Occipital lobe (tissue), 2 donors: ENCODE data around the gene NAT10. TPM values are rescaled to one million over a fixed set of nuclear protein-coding genes. Genes with fewer than 3 reads are reported as not detected.
"Not testable (repeated sequence)": the region's sequence is repeated elsewhere in the genome, so short reads cannot be mapped to it uniquely, and the experiment has no call there.

Source experiments
- DNase-seq: peaks from one replicate; lab custom pipeline; 2025; lab: John Stamatoyannopoulos, UW
- total RNA-seq: library from RNA; depleted of rRNA; stranded (reverse); fragments of >200 nt; gene quantifications from one replicate; pipeline ENCODE4 v1.2.3, GENCODE V29; 2014

The NAT10 gene
- total RNA-seq = 12.2 TPM

DNA sequence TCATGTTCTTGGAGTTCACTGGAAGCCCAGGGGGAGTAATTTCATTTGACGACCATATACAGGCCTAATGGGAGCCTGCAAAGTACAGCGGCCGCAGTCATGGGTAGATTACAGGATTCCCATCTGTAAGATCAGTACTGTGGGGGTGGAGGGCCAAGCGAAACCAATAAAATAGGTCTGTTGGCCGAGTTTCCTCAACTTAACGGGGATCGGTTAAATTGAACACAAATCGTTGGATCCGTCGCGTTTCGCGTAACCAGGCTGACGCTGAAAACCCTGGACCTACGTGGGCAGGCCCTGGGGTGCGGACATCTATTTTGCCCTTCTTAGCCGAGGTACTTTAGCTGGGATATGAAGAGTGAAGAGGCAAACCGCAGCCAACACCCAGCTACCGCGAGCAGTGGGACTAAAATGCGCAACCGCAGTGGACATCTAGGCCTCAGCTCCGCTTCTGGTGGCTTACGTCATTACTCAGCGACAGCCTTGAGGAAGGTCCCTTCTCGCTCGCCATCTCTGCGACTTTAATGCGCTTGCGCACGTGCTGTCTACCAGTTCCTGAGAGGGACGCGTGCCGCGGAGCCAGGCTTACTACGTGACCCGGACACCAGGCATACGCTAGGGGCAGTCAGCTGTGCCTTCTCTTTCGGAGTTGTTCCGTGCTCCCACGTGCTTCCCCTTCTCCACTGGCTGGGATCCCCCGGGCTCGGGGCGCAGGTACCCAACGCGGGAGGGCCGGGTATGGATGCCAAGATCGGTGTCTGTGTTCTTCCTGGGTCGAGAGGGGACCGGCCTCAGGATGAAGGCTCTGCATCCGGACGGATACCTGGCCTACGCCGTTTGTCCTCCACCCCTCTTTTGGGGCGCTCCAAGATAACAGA, at the start of gene NAT10:
Gene NAT10 (plus strand): TSS at position 551 of the 878 bp plus-strand sequence. CDS start 2,597 bp downstream, outside the sequence.
- peak; percentile 90 for DNase-seq

DNA sequence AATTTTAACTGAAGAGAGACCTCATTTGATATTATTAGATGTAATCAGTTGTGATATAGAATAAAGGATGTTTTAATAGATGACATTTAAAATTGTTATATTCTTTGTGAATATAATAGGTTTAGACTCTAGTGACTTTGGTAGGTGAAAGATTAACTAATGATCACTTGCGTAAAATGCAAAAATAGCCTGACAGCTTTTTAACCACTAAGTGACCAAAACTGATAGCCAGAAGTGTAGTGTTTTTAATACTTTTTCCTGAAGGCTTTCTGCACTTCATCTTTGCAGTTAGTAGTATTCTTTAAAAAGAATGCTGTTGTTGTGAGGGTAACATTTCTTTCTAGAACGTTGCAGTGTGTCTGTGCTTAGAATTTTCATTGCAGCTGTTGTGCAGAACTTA, 48.8 kb upstream of the NAT10 start:
- no peak for DNase-seq

DNA sequence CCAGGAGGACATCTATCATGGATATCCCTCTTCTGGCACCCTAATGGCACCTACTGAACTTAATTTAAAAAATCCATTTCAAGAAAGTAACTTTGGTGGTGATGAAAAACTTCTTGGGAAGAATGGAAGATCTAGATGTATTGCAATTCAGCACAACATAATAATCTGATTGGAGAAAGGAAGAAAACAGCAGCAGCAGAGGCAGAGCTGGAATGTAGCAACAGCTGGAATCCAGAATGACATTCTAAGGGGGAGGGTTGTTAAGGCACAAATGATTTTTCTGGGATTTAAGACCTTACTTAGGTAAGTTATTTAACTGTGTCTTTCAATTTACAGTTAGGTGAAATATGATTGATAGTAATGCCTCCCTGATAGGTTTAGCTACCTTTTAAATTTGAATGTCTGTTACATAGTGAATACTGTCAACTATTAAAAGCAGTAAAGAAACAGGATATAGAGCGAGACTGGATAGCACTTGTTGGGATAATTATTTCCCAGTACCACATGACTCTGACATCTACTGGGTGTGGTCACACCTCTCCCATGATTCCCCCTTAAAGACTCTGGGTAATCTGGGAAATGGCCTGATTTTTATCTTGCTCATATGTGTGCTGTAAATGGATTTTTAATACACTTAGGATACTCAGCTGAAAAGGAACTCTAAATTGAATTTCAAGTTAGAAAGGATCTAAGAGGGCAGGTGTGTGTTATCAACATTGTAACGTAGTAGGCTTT, 42.2 kb upstream of the NAT10 start:
- DNase-seq = no peak

DNA sequence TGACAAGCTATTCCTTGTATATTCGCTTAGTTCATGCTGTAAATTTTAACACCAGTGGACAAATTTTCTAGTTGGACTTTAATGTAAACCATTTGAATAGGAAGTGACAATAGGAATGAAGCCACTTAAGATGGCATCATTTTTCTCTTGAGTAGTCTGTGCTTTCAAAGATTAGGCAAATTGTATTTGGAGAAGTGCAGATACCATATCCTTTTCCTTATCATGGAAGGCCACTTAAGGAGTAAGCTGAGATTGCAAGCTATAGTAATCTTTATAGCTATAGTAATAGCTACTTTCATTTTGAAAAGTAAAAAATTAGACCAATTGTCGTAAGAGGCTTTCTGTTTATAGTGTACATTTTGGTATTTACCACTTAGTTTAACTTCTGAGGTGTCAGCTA, 41.1 kb upstream of the NAT10 start:
- DNase-seq = no peak

DNA sequence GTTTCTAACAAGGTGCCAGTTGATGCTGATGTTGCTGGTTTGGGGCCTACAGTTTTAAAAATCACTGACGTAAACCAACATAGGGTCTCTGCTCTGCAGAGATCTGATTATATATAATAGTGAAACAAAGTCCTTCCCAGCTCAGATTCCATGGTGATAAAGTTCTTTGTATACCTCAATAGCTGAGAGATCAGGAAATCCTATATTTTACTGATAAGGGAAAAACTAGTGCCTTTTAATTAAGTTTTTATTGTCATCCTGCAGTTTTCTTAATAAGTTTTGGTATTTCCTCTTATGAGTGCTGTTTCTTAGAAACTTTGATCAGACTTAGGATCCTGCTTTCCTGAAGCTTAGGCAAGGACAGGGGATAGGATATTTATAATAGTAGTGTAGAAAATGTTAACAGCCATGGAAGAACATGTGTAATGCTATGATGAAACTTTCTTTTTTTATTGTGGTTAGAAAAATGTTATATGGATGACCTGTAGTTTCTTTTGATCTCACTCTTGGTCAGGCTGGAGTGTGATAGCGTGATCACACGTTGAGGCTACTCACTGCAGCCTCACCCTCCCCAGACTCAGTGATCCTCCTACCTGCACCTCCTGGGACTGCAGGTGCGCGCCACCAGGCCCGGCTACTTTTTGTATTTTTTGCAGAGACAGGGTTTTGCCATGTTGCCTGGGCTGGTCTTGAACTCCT, 39.8 kb upstream of the NAT10 start:
- no peak for DNase-seq

DNA sequence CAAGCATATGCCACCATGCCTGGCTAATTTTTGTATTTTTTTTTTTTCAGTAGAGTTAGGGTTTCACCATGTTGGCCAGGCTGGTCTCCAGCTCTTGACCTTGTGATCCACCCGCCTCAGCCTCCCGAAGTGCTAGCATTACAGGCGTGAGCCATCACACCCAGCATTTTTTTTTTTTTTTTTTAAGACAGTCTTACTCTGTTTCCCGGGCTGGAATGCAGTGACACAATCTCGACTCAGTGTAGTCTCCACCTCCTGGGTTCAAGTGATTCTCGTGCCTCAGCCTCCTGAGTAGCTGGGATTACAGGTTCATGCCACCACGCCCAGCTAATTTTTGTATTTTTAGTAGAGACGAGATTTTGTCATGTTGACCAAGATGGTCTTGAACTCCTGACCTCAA, 38.7 kb upstream of the NAT10 start:
- DNase-seq = not testable (repeated sequence)

DNA sequence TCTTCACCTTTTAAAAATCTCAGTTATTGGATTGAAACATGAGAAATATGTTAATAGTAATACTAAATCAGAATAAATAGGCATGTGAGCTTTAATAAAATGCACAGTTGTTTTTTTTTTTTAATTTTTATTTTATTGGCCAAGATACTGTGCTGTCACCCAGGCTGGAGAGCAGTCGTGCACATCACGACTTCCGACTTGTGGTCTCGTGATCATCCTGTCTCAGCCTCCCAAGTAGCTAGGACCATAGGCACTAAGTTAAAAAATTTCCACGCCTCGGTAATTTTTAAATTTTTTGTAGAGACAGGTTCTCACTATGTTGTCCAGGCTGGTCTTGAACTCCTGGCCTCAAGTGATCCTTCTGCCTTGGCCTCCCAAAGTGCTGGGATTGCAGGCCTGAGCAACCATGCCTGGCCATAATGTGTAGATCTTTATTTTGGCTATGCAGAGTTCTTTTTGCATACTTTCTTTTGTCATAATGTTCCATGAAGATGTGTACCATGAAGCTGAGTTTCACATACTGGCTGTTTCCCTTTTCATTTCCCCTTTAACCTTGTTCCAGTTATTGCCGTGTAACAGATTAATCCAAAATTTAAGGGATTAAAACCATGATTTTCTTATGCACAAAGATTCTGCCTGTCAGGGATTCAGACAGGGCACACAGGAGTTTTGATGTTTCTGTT, 37.9 kb upstream of the NAT10 start:
- DNase-seq = no peak

DNA sequence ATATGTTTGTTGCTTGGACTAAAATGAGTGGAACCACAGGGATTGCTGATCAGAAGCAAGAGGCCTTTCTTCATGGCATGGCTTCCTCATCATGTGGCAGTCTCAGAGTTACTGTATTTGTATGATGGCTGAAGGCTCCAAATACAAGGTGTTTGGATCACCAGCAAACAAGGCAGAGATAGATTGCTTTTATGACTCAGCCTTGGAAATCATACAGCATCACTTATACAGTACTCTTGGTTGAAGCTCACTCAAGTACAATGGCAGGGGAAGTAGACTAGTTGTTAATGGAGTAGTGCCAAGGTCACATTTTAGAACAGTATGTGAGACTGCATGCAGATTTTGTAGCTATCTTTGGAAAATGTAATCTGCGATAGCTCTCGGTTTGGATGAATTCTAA, 37.3 kb upstream of the NAT10 start:
- DNase-seq = no peak

DNA sequence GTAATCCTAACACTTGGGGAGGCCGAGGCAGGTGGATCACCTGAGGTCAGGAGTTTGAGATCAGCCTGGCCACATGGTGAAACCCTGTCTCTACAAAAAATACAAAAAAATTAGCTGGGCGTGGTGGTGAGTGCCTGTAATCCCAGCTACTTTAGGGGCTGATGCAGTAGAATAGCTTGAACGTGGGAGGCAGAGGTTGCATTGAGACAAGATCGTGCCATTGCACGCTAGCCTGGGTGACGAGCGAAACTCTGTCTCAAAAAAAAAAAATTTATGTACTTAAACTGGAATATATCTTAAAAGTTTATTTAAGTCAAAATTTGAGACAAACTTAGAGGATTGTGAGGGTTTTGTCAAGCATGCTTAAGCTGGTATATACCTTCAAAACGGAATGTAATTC, 34.1 kb upstream of the NAT10 start:
- not testable (repeated sequence) for DNase-seq

DNA sequence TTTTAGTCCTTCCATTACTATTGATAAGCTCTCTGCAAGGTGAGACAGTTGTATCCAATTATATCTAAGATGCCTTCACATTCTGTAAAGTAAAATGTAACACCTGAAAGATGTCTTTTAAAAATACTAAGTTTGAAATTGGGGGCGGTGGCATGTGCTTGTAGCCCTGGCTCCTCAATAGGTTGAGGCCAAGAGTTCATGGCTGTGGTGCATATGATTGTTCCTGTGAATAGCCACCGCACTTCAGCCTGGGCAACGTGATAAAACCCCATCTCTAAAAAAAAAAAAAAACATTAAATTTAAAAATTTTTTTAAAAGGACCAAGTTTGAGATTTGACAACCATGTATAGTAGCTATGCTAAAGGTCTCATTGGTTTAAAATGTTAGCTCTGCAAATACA, 33.4 kb upstream of the NAT10 start:
- DNase-seq = no peak

DNA sequence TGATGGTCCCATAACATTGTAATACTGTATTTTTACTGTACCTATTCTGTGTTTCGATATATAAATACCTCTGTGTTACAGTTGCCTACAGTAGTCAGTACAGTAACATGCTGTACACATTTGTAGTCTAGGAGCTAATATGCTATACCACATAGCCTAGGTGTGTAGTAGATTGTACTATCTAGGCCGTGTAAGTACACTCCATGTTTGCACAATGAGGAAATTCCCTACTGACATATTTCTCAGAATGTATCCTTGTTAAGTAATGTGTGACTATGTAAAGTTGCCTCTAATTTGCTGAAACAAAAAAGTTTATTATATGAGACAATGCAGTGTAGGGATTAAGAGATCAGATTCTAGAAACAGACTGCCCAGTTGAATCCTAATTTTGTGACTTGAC, 32.6 kb upstream of the NAT10 start:
- DNase-seq = no peak

DNA sequence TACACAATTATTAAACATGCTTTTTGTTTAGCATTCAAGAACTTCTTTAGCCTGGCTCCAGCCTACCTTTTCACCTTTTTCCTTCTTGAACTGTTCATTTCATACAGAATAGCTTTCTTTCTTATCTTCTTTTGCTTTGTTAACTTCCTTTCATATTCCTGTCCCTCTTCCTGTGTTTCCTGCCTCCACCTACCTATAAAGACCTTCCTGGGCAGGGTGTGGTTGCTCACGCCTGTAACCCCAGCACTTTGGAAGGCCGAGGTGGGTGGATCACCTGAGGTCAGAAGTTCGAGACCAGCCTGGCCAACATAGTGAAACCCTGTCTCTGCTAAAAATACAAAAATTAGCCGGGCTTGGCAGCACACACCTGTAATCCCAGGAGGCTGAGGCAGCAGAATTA, 31.0 kb upstream of the NAT10 start:
- no peak for DNase-seq

DNA sequence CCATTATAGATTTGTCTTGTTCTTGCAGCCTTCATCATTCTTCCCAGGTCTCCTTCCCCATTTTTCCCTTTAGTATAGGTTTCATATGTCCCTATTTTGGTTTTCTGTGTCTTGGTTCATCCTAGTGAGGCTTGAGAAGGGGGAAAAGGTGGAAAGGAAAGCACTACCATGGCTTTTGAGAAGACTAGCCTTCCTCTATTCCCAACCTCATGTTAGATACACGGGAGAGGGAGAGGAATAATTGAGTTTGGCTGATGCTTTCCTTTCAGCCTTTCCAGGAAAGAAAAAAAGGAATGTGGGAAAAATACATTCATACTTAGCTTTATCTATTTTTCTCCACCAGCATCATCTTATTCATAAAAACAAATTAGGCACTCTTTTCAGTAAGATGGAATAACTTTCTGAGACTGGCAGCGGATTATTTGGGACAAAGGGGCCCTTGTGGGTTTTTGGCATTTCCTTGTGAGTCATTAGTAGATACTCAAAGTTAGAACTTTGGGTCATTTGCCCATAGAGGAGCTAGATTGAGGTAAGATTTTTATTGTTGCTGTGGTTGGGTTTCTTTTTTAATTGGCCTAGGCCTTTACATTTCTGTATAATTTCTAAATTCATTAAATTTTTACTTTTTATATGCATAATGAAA, 30.1 kb upstream of the NAT10 start:
- no peak for DNase-seq

DNA sequence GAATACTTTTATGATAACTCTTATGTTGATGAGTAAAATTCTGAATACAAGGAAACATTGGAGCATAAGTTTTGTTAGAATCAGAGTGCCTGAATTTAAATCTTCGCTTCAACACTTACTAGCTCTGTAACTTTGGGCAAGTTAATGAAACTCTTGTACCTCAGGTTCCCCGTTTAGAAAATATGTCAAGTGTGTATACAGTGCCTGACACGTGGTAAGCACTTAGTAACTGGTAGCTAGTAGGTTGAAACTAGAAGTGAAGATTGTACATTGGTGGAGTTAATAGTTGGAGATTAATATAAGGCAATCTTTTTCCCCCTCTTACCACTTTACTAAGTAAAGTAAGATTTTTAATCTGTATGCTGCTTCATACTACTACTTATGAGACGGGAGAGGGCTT, 24.8 kb upstream of the NAT10 start:
- no peak for DNase-seq

DNA sequence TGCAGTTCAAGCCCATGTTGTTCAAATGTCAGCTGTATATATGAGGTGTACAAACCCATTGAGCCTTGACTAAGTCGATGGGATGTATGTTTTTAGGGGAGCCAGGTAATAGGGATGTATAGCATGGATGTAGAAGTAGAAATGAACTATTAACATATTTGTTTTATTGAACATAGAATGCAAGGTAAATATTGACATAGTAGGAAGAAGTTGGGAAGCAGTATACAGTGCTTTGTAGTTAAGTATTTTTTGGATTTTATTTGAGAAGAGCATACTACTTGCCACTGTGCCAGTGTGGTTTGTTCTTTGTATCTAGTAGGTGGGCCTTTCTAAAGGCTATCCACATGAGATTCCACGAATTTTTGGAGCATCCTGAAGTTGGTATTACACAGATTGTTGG, 20.8 kb upstream of the NAT10 start:
- no peak for DNase-seq

DNA sequence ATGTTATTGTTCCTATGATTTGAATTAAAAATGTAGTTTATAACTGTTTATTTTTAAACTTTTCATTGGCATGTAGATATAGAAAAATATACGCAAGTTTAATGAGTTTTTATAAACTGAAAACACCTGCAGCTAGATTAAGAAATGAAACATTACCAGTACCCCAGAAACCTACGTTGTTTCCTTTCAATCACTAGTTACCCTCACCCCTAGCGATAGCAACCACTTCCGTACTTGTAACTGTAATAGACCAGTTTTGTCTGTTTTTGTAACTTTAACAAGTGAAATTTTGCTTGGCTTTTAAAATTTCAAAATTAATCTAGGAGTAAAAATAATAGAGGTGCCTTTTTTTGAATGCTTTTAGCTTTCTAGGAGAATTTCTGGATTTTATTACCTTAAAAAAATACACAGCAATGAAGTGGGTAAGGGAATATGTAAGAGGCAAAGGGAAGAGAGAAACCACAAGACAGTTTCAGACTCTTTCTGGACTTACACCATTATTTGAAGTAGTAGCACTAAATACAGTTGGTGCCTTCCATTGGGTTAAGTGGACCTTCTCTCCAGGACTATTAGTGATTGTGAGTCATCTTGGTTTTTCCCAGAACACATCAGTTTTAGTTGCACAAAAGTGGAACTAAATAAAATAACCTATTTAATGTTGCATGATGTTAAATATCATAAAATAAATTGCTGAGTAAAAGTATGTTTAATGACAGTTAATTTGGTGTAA, 18.7 kb upstream of the NAT10 start:
- DNase-seq = no peak

DNA sequence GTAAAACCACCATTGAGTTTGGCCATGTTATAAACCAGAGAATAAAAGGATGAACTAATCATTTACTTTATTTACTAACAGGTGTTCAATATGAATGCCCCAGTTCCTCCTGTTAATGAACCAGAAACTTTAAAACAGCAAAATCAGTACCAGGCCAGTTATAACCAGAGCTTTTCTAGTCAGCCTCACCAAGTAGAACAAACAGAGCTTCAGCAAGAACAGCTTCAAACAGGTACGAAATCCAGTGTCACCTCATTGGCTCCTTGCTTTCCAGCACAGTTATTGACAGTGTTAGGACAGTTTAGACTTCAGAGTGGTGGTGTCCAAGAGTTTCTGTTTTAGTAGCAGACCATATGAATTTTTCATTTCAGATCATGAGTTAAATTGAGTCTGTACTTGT, 13.6 kb upstream of the NAT10 start:
- no peak for DNase-seq

DNA sequence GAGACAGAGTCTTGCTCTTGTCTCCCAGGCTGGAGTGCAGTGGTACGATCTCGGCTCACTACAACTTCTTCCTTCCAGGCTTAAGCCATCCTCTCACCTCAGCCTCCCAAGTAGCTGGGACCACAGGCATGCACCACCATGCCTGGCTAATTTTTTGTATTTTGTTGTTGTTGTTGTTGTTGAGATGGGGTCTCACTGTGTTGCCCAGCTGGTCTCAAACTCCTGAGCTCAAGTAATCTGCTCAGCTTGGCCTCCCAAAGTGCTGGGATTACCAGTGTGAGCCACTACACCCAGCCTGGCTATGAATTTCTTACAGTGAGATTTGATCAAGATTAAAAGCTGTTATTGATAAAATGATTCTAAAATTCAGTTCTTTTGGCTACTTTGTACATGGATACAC, 10.5 kb upstream of the NAT10 start:
- not testable (repeated sequence) for DNase-seq

DNA sequence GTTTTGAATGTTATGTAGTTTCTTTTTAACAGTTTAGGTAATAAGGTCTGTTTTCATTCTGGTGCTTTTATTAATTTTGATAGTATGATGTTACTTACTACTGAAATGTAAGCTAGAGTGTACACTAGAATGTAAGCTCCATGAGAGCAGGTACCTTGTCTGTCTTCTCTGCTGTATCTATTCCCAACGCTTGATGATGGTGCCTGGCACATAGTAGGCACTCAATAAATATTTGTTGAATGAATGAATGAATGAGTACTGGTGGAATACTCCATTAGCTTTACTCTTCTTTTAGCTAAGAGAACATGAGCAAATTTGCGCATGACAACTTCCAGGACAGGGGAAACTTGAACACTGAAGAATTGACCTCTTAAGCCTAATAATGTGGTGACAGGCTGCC, 6.6 kb upstream of the NAT10 start:
- DNase-seq = no peak

DNA sequence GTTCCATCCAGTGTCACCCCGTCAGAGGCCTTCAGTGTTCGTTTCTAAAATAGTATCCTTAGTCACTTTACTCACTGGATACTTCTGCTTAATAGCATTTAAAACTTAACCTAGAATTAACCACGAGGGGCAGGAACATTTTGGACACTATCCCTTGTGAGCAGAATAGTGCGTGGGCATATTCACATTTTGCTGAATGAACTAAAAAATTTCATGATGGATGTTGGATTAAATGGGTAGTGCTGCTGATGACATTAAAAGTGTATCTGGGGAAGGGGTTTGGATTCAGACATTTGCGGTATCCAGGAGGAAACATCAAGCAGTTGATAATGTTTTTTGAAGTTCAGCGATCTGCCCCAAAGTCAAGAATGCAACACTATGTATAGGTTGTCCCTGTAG, 750 bp upstream of the NAT10 start:
- DNase-seq = no peak
